Superior temporal gyrus (tissue), 1 donor: Measurements from ENCODE around the gene TRPV6.
A peak's percentile ranks its signal among the peaks of the same experiment; 100 is the strongest.

Experiments used
- DNase-seq: peaks from one replicate; pipeline ENCODE4 v3.0.0-alpha.2; 2016; ENCODE audit errors: extremely low spot score

Gene TRPV6

DNA sequence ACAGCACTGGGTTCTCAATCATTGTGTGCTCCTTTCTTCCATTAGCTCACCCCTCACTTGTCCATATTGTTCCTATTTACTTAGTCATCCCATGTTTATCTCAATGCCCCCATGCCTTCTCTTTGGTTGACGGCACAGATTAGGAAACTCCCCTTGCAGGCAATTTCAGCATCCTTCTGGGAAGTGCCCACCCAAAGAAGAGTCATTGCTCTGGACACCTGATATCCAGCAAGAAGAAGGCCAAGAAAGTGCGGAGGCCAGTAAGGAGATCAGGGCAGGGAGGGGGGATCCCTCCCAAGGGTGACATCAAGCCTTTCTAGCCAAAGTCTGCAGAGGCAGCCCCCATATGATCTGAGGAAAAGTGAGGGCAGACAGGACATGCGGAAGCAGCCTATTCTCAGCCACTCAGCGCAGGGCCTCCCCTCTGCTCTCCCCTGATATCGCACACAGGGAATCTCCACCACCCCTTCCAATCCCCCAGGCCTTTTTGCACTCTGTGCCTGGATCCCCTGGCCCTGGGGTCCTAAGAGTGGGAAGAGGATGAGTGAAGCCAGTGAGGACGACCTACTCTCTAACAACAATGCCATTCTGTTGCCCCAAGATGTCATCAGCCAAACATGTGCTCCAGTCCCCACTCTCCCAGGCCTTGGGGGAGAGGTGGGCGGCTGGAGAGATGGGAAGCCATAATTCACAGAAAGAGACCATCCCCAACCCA, 1.8 kb downstream of the TRPV6 start:
- DNase-seq = no peak

DNA sequence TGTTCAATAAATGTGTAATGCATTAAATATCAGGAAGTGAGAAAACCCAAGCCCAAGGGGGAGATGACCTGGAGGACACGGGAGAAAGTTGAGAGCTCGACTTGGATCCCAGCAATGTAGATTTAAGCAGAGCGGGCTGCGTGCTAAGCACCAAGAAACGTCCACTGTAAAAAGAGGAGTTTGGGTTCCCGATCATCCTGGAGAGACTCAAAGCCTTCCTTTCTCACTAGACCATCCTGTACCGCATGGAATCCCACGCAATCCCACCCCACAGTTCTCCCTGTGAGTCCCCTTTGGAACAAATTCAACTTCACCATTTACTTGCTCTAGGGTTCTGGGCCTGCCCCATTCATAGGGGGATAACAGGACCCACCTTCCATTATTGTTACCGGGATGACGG, 2.4 kb downstream of the TRPV6 start:
- DNase-seq = no peak

DNA sequence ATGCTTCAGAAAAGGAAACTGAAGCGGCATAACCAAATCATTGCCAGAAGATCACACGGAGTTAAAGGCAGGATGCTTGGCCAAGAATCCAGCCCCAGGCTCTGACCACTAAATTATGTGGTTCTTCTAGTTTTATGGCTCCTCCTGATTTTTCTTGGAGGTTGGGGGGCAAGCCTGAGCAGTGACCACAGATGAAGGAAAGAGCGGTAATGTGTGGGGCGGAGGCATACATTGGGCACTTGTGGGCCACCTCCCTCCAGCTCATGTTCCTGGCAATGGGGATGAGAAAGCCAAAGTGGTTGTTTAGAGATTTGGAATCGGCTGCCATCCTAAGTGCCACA, 3.2 kb downstream of the TRPV6 start:
- no peak for DNase-seq

- no peak for DNase-seq
Observed at GRCh38 chr7:142881586-142882337, 3.8 kb downstream of the TRPV6 start.

DNA sequence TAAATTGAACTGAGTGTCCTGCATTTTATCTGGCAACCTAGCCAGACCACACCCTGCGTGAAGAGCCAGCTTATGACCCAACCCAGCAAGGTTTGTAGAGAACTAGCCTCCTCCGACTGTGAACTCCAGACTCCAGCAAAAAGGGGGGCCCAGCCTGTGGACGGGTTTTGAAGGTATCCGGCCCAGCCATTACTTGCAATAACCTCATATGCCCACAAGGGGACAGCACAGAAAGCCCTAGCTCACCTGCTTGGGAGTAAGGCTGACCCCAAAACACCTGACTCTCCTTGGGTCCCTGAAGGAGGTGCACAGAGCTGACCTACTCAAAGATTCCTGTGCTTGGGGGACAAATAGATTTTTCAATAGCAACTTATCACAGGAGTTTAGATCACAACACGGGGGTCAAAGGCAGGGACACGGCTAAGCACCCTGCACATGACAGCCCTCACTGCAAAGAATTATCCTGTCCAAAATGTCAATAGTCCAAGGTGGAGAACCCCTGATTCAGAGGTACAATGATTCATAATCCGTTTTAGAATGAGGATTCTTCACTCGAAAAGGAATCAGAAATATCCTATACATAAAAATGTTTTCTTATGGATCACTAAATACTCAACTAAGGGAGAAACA, 4.6 kb downstream of the TRPV6 start:
- DNase-seq = peak; percentile 29

DNA sequence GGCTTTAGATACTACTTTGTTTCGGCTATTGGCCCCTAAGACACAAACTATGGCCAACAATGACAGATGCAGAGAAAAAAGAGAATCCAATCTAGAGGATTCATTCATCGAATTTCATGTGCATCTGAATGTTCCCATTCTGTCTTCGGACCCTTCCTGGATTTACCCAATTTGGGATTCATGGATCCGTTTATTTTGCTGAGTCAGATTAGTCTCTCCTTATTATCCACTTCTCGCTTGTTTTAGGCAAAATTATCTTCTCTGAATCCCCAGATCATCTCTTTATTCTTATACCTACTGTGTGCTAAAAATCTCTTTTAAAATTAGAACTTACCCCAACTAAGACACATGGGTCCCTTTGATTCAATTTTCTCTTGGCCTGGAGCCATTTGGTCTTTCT, 6.5 kb downstream of the TRPV6 start:
- no peak for DNase-seq

- no peak for DNase-seq
Observed at GRCh38 chr7:142878315-142878714, 7.2 kb downstream of the TRPV6 start.

GRCh38 chr7:142876991-142877910, 8.3 kb downstream of the TRPV6 start:
- DNase-seq = no peak

DNA sequence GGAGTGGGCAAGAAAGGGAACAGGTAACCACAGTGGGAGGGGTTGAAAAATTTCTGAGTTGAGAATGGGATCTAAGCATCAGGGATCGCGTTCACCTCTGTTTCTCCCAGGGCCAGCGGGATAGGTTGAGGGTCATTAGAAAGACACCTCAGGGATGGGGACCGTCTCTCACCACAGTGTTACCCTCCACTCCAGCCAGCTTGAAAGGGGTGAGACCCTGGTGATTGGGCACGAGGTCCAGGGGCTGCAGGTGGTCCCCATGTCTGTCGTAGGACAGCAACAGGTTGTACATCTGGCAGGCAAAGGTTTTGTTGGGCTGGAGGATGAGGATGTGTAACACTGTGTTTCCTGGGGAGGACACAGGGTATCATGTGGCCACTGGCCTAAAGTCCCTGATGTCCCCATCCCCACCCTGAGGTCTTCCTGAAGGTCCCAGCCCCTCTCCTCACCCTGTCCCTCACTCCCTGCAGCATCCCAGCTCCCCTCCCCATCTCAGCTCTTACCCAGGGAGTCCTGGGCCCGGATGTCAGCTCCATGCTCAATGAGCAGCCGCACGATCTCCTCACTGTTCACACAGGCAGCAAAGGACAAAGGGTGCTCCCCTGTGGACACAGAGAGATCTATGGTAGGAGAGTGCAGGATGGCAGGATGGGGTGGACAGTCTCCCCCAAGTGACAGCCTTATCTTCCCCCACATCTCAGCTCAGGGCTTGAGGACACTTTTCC, 9.1 kb downstream of the TRPV6 start:
- DNase-seq = no peak

GRCh38 chr7:142875456-142875855, 10.1 kb downstream of the TRPV6 start:
- no peak for DNase-seq

DNA sequence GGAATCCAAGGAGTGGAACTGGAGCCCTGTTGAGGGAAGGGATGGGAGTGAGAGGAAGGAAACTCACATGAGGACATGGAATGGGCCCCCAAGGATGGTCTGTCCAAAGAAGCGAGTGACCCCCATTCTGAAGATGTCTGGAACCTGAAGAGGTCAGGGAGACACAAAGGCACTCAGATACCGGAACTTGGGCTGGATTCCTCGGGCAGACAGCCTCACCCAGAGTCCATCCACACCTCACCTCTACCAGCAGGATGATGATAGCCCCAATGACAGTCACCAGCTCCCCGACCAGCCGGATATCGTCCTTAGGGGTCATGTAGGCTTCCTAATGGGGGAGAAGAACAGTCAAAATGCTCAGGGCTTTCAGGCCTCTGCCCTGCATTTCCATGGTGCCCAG, 10.7 kb downstream of the TRPV6 start:
- DNase-seq = no peak

DNA sequence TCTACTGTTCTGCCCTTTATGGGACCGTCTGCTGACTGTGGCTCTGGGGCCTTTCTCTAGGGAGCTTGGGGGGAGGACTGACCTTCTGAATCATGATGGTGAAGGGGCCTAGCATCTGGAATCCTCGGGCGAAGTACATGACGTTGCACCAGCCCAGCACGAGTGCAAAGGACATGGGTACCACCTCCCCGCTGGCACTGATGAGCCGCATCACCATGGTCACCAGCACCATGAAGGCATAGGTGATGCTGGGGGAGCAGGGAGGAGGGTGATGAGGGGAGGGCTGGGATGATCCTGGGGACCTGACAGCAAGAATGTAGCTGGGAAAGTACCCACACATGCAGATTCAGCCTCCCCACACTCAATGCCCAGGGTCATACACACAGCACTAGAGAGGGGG, 11.1 kb downstream of the TRPV6 start:
- DNase-seq = no peak

GRCh38 chr7:142873871-142874270, 11.7 kb downstream of the TRPV6 start:
- DNase-seq = no peak

- no peak for DNase-seq
Observed at GRCh38 chr7:142873281-142873784, 12.2 kb downstream of the TRPV6 start.

DNA sequence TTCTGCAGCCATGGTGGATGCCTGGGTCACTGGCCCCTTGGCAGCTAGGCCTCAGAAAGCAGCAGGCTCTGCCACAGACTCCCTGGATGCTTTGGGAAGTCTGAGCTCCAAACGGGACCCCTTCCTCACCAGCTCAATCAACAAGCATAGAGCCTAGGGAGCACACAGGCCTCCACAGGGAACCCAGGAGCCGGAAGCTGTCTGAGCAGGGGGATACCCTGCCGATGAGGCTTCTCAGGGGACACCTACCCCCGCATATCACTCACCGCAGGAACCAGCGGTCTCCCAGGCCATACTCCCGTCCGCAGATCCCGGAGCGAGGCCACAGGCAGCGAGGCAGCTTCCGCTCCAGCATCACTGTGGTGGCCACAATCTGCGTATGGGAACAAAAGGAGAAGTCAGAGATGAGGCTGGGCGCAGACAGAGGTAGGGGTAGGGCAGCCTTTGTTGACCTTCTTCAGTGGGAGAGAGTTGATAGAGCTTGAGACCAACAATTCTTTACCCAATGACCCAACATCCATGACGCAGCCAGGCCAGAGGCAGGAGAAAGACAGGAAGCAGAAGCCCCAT, 13.4 kb downstream of the TRPV6 start:
- no peak for DNase-seq

GRCh38 chr7:142871260-142872105, 14.1 kb downstream of the TRPV6 start:
- DNase-seq = no peak

DNA sequence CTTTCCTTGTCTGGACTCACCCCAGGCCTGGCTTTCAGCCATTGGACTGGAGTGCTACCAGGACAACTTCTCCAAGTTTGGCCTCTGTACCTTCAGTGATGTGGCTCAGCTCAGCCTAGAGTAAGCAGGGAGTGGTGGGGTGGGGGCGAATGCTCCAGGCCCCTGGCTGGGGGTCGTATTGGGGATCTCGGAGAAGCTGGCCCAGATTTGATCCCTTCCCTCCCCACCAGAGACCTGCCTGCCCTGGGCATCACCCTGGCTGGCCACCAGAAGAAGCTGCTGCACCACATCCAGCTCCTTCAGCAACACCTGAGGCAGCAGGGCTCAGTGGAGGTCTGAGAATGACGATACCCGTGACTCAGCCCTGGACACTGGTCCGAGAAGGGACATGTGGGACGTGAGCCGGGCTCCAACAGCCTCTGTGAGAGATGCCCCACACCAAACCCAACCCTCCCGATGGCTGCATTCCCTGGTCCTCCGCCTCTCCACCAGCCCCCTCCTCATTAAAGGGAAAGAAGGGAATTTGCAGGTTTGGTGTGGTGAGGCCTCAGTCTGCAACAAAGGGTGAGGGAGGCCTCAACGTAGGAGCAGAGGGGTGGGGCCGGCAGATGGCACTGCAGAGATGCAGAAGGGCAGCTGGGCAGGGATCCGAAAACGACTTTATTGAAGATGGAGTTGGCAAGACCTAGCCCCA, 14.8 kb downstream of the TRPV6 start:
- DNase-seq = no peak

- DNase-seq = no peak
Observed at GRCh38 chr7:142870147-142870559, 15.4 kb downstream of the TRPV6 start.

- no peak for DNase-seq
Observed at GRCh38 chr7:142869434-142869833, 16.1 kb downstream of the TRPV6 start.
